NCI-H2196 treated with DMSO at 0.1 percent for 48 hours (cell line): Measurements from ENCODE around the gene ATP8A2.
"Not testable (repeated sequence)": the region's sequence is repeated elsewhere in the genome, so short reads cannot be mapped to it uniquely, and the experiment has no call there.

Source experiments
- DNase-seq: peaks from one replicate; lab custom pipeline; 2025; ENCODE audit not compliant: unreplicated experiment; lab: John Stamatoyannopoulos, UW

Gene ATP8A2

DNA sequence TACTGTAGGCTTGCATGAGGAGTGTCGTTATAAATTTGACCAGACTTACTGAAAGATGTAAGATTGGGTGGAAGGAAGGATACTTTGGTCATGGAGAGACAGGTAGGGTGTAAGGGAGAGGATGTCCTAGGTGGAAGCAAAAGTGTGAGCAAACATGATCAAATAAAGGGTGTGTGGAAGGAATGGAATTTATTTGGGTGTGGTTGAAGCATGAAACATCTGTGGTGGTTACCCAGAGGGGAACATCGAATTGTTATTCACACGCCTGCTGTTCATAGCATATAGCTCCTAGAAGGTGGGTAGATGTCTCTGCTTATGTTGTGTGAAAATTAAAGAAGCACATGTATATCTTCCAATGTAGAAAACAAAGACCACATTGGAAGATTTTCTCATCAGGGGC is 157.7 kb downstream of the ATP8A2 start:
- DNase-seq: no peak

DNA sequence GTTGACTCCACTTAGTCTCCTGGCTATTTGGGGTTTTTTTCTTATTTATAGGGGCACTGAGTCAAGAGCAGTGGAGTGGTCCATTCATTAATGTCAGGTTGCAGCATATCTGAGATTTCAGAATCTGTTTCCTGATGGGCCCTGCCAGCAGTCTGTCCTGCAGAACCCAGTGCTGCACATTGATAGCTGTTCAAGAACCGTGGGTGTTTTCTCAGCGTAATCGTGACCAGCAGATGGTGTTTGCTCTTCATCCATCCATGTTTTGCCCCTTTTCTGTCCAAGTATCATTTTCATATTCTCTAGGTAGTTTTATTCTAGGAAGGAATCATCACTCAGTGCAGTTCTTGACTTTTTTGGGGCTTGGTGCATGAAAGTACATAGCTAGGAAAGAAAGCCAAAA is 166.5 kb downstream of the ATP8A2 start:
- no peak for DNase-seq

DNA sequence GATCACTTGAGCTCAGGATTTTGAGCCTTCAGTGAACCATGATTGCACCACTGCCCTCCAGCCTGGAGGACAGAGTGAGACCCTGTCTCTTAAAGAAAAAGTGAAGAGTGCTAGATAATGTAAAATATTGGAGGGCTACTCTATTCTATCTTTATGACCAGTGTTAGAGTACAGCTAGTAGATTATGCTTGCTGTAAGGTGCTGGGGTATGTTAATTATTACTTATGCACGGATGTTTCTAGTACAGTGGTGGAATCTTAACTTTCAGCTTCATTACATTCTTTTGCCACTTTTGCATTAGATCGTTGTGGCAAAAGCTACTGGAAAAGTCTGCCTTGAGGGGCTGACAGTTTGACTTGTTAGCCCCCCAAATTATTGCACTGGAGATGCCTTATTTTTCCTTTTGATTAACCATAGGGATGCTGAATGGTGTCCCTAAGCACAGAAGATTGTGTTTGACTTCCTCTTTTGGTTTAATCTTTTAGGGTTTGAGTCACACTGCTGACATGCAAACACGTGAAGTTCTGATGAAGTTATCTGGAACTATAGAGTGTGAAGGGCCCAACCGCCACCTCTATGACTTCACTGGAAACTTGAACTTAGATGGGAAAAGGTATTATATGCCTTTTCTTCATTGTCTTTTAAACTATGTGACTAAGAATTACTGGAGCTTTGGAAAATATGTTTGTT is 169.8 kb downstream of the ATP8A2 start:
- DNase-seq: no peak

DNA sequence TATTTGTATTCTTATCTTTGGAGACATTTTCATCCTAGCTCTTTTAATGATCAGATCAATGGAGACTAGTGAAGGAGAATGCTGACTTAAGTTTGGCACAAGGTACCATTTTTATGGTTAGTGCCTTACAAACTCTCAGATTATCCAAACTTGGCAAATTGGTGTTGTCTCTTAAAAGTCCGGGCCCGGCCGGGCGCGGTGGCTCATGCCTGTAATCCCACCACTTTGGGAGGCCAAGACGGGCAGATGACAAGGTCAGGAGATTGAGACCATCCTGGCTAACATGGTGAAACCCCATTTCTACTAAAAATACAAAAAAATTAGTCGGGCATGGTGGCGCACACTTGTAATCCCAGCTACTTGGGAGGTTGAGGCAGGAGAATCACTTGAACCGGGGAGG is 177.2 kb downstream of the ATP8A2 start:
- DNase-seq: not testable (repeated sequence)

DNA sequence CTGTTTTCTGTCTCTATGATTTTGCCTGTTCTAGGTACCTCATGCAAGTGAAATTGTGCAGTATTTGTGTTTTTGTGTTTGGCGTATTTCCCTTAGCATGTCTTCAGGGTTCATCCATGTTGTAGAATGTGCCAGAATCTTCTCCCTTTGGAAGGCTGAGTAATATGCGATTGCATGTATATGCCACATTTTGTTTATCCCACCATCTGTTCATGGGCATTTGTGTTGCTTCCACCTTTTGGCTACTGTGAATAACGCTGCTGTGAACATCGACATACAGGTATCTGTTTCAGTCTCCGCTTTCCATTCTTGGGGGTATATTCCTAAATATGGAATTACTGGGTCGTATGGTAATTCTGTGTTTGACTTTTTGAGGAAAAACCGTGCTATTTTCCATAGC is 190.0 kb downstream of the ATP8A2 start:
- no peak for DNase-seq

DNA sequence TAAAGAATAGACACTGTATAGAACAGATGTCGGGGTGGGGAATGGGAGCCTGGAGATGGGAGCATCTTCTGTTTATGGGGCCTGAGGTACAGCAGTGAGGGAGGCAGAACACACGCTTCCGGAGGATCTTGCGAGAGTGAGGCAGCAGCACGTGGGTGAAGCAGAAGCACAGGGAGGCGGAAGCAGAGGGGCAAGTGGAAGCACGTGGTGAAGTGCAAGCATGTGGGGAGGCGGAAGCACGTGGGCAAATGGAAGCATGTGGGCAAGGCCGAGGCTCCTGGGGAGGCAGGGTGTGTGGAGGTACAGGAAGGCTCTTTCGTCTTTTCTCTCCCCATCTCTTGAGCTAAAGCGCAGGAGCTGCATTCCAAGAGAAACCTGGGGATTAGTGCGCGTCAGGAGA is 198.4 kb downstream of the ATP8A2 start:
- DNase-seq: no peak

DNA sequence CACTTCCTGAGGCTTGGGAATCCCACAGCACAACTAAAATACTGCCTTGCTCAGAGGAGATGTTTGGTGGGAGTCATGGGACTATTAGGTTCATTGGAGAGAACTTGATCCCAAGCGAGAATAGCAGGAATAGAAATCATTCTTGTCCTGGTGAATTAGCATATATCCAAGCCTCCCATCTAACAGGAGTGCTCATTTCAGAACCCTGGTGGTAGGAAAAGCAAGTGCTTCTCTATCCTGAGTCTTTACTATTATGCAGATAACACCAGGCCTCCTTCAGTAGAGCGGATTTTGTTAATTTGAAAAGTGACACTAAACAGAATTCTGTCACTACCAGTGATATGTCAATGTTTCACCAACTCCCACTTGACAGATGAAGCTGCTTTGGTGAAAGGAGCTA is 199.5 kb downstream of the ATP8A2 start:
- DNase-seq: no peak

DNA sequence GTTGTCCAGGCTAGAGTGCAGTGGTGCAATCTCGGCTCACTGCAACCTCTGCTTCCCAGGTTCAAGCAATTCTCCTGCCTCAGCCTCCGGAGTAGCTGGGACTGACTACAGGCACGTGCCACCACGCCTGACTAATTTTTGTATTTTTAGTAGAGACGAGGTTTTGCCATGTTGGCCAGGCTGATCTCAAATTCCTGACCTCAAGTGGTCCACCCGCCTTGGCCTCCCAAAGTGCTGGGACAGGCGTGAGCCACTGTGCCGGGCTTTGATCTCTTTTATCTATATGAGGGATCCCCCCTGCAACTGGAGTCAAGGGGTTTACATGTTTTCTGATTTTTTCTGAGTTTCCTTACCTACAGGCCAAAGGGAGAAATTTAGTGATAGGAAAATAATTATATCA is 200.4 kb downstream of the ATP8A2 start:
- DNase-seq: not testable (repeated sequence)

DNA sequence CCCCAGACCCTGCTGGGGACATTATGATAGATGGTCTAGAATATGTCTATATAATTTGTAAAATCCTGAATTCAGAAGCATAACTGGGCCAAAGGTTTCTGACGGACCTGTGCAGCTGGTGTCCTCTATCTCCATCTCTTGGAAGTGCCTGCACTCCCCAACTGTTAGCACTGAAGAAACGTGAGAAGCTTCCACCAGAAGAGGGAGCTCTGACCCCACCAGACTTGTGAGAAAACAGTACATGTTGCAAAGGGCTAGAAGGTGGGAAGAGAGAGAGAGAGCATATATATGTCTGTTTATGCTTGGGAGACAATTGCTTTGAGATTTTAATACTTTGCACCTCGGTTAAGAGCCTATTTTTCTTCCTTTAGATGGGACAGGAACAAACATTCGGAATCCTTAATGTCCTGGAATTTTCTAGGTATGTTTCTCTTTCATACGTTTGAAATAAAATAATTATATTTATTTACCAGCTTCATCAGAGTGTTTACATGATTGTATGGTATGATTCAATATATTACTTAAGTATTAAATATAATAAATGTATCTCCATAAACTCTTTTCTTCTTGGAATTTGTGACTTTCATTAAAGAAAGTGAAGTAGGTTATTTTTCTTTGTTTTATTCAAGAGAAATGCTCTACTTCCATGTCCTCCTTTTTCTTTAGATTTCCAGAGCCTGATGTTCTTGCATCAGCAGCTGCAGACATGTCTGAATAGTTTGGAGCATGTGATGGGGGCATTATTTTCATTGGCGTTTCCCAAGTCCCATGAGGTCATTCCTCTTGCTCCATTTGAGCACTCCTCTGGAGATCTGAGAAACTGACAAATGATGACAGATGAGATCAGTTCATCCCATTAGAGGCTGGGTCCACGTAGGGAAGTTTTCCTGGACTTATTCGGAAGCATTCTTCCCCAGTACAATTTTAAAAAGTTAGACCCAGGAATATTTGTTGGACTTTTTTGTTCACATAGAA is 202.9 kb downstream of the ATP8A2 start:
- peak; percentile 71 for DNase-seq

DNA sequence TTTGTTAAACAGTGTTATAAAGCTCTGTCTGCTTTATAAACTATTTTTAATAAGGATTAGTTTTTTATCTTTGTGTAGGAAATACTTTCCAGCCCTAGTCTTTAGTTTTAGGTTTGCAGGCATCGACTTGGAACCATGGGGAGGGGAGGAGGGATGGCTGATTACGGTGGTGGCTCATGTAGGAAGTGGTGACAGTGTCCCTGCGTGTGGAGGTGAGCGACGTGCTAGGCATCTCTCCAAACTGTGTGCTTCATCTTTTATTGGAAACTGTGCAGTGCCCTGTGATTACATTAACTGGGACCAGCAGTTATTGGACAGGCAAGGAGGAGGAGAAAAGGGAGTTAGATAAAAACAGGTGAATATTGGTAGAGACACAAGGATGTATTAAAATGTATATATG is 203.8 kb downstream of the ATP8A2 start:
- DNase-seq: no peak

DNA sequence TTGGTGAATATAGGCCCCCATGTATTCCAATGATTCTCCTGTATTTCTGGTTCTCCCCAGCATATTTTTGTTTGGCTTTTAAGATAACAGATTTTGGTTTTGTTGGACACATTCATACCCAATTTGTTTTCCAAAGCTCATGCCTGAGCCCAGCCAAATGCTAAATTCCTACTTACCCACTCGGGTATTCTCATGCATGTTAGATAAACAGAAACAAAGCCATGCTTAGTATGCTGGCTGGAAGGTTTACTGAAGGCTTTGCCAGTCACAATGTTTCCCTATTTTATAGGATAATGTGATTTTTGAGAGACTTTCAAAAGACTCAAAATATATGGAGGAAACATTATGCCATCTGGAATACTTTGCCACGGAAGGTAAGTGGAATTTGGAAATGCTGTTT is 206.8 kb downstream of the ATP8A2 start:
- DNase-seq: no peak

DNA sequence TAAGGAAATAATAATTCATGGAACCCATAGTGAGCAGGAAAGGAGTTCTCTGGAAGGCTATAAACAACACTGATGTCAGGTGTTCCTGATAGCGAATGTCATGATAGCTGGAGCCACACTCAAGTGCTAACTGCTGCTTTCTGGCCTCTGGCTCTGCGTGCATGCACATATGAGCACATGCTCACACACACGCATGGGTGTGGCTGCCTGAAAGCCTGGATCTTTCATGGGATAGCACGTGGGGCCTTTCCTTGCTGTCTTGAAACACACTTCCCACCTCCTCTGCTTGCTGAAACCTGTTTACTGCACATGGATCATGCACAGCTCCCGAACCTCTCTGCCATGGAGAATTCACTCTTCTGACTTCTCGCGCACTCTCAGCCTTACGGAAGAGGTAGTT is 207.4 kb downstream of the ATP8A2 start:
- no peak for DNase-seq

DNA sequence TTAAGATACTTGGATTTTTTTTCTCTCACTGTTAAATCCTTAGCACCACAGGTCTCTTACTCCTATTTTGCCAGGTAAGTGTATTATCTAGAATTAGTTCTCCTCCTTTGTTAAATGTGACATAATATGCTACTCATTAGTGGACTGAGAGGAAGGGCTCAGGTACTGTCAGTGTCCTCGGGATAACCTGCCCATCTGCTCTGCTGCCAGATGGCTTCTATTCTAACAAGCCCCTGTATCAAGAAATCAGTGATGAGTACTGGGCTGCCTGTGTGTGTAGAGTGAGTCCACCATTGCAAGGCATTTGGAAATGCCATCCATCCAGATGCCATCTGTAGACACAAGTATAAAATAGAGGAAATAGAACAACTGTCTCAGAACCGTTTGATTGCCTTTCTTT is 209.6 kb downstream of the ATP8A2 start:
- DNase-seq: no peak

DNA sequence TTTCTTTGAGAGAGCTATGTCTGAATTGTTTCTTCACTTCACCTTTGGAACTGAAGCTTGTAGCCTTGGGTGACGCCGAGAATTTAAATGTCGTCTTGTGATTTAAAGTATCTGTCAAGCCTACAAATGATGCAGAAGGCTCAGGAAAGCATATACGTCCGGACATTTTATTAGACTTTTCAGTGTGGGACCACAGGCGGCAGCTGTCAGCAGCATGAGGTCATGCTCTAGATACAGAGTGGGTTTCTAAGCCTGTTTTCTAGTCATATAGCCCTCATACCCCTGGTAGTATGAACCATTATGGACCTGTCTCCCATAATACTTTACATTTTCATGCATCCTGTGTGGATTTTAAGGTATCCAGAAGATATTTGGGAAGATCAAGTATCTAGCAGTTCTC is 212.3 kb downstream of the ATP8A2 start:
- no peak for DNase-seq

DNA sequence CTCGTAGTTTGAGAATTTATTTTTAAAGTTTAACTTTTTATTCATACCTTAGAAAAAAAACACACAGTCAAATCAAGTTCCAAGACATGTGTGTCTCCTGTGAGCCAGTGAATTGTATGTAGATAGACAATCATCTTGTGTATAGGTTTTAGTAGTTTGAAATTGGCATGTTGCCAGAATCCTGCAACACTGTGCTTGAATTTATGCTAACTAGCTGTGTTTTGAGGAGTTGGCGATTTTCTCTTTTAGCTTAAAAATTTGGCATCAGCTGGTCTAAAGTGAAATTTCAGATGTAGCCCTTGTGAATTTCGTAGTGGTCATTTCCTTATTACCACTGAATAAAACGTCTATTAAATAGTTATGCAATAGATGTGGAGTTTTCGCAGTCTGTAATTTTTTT is 213.2 kb downstream of the ATP8A2 start:
- no peak for DNase-seq

DNA sequence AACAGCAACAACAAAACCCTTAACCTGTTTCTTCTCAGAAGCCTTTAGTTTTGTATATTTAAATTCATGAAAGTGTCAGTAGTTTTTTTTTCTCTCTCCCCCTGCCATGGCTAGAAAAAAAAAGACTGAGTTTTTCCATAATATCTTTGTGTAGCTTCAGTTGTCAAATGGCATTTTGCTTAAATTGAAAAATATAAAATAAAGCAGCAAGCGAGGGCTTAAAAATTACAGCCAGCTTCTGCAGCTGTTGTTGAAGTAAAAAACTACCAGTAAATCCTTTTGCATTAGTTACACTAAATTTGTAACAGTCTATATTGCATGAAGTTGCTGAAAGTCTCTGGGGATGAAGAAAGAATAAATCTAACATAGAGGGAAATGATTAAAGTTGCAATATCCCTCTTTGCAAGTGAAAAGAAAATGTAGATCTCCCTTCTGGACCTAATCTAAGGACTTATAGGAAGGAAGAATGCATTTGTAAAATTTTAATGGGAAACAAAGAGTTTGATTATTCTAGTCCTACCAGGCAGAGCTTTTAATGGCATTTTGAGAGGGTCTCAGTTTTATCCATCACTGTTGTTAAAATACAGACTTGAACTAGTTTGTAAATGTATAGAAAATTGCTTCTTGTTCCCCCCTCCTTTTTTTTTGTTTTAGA is 215.7 kb downstream of the ATP8A2 start:
- DNase-seq: no peak

DNA sequence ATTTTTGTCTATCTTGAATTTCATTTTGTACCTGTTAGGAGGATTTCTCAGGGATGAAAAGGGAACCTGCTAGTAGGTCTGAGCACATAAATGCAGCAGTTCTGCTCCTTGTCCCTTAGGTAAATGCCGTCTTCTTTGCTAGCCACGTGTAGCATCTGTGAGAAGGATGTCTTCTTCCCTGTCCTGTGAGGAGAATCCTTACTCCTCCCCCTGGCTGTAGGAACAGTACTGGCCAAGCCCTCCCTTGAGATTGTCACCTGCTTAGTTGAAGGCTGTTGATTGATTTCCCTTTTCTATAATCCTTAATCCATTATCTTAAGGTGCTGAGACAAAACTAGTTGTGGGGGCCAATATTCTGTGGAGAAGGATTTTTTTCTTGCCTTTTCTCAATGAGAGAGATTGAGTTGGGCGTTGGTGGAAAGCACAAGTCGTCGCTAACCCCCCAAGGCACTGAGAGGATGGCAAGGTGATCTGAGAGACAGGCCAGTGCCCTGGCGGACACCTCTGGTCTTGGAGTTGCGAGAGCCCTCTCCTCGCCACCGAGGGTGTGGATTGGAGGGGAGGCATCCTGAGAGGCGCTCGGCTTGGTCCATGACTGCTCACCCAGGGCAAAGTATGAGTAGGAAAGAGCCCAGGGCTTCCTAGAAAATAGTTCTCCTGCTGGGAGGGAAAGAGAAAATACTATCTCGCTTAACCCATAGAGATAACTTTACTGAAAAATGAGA is 216.7 kb downstream of the ATP8A2 start:
- DNase-seq: no peak

DNA sequence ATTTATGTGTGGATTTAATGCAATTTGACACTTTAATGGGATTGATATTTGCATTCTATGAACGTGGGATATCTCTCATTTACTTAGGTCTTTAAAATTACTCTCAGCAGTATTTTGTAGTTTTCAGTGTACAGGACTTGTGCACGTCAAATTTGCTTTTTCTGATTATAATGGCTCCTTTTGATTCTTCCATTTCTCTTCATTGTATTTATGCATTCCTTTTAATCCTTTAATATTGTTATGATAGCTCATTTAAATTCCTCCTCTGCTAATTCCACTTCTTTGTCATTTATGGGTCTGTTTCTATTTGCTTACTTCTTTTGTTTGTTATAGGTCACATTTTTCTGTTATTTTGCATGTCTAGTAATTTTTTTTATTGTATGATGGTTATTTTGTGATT is 226.6 kb downstream of the ATP8A2 start:
- no peak for DNase-seq

DNA sequence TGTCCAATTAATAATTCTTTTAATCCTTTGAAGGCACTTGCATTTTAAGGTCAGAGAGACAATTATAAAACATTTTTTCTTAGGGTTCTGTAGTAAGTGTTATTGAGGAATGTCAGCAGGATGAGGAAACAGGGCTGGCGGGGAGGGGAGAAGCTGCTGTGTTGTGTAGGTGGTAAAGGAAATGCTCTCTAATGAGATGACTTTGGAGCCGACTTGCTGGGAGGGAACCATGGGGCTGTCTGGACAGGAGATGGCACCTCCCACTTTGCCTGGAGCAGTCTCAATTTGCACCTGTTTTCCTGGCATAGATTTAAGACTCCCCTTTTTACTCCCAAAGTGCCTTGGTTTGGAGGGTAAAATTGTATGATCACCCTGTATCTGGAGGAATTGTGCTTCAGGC is 230.4 kb downstream of the ATP8A2 start:
- no peak for DNase-seq

DNA sequence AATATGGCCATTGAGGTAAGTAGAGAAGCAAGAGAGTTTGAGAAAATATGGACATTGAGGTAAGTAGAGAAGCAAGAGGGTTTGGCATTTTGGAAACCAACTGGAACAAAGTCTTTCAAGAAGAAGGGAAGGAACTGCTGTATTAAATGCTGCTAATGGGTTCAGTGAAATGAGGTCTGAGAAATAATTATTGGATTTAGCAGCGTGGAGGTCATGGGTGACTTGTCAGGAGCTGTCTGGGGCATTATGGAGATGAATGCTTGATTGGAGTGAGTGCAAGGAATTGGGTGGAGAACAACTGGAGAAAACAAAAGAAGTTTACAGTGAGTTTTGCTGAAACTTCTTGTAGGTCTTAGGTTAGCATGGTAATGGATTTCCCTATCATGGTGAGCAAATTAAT is 232.3 kb downstream of the ATP8A2 start:
- DNase-seq: no peak

DNA sequence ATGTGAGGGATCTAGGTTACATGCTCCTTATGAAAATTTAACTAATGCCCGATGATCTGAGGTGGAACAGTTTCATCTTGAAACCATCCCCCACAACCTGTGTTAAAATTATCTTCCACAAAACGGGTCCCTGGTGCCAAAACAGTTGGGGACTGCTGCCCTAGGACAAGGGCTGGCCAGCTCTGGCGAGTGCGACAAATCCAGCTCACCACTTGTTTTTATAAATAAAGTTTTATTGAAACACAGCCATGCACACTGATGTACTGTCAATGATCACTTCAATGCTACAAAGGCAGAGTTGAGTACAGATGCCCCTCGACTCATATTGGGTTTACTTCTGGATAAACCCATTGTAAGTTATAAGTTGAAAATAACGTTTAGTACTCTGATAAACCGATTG is 235.3 kb downstream of the ATP8A2 start:
- DNase-seq: no peak
